ENCODE measurements around the gene FRMPD2.

DNA sequence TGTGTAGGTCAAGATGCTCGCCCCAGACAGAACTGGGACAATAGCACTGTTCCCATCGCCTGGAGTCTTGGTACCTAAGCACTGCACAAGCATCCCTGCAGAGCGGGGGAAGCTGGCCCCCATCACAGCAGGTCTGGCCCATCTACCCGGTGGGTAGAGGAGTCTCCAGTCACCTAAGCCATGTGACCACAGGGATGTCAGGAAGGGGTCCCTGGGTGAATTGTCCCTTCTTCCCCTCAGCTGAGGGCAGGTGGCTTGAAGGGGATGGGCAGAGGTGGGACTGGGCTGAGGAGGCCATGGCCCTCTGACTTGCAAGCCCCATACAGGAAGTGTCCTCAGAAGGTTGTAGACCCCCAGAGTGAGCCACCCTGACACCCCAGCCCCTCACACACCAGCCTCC, 39.7 kb downstream of the FRMPD2 start:
- TF ChIP-seq EZH2 (IDR thresholded peaks at IDR 0.05; ENCODE audit: borderline replicate concordance), result no peak
- no peak for TF ChIP-seq CTCF (IDR thresholded peaks at IDR 0.05; ENCODE audit: poor library complexity)

Data from hepatocyte (in vitro differentiated cells).